ENCODE measurements around the gene HDAC7. TPM values are rescaled to one million over a fixed set of nuclear protein-coding genes. Genes with fewer than 3 reads are reported as not detected.

The HDAC7 gene
- total RNA-seq, 2 donors from 2014 or later, result 146 to 154 TPM

- peaks cover 7% of the 10 kb centered on the region for H3K4me1 Mint-ChIP-seq
- no peaks in the 10 kb centered on the region for H3K36me3 ChIP-seq (ENCODE audit: control insufficient read depth, insufficient read depth, low read length)
- H3K4me3 Mint-ChIP-seq, result no peak overlapping the region
- H3K27me3 ChIP-seq (ENCODE audit: control insufficient read depth, insufficient read depth, low read length, poor library complexity, severe bottlenecking), result peaks cover 7% of the 10 kb centered on the region
- TF ChIP-seq, protein P1, sequence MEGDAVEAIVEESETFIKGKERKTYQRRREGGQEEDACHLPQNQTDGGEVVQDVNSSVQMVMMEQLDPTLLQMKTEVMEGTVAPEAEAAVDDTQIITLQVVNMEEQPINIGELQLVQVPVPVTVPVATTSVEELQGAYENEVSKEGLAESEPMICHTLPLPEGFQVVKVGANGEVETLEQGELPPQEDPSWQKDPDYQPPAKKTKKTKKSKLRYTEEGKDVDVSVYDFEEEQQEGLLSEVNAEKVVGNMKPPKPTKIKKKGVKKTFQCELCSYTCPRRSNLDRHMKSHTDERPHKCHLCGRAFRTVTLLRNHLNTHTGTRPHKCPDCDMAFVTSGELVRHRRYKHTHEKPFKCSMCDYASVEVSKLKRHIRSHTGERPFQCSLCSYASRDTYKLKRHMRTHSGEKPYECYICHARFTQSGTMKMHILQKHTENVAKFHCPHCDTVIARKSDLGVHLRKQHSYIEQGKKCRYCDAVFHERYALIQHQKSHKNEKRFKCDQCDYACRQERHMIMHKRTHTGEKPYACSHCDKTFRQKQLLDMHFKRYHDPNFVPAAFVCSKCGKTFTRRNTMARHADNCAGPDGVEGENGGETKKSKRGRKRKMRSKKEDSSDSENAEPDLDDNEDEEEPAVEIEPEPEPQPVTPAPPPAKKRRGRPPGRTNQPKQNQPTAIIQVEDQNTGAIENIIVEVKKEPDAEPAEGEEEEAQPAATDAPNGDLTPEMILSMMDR (conservative IDR thresholded peaks at IDR 0.05), result no peak
- H3K36me3 Mint-ChIP-seq (ENCODE audit: low read depth), result no peaks in the 10 kb centered on the region
- no peak for DNase-seq
- H3K9me3 Mint-ChIP-seq, result no peaks in the 10 kb centered on the region
- WGBS, 2 experiments (ENCODE audit: insufficient coverage in 1 of 2, insufficient read length in 1 of 2), result 93% methylated on average over 6 of the region's 6 CpGs; no CpG with 5 or more reads in 1 of the 2 experiments
- no peak overlapping the region for H3K4me3 ChIP-seq (ENCODE audit: low read length)
- H3K27ac ChIP-seq (ENCODE audit: low read depth, low read length), result no peak overlapping the region
- peaks cover 5% of the 10 kb centered on the region for H3K4me1 ChIP-seq (ENCODE audit: control insufficient read depth, insufficient read depth, low read length)
- no peak overlapping the region for H3K27ac Mint-ChIP-seq
- H3K9me3 ChIP-seq (ENCODE audit: control insufficient read depth, low read length), result no peaks in the 10 kb centered on the region
- no peak overlapping the region for H3K9ac ChIP-seq (ENCODE audit: extremely low read depth, low read length, poor library complexity, severe bottlenecking)
- peaks cover 15% of the 10 kb centered on the region for H3K27me3 Mint-ChIP-seq (ENCODE audit: insufficient read depth)
Observed at GRCh38 chr12:47771304-47771703, 48.4 kb downstream of the HDAC7 start.

GRCh38 chr12:47770086-47770726 is 49.5 kb downstream of the HDAC7 start:
- H3K27me3 Mint-ChIP-seq (ENCODE audit: insufficient read depth), result peaks cover 11% of the 10 kb centered on the region
- H3K9me3 Mint-ChIP-seq, result no peaks in the 10 kb centered on the region
- no peak for DNase-seq
- Histone ChIP-seq H3K9ac (ENCODE audit: extremely low read depth, low read length, poor library complexity, severe bottlenecking) (no peak overlapping the region), H3K27me3 (ENCODE audit: control insufficient read depth, insufficient read depth, low read length, poor library complexity, severe bottlenecking) (peaks cover 7% of the 10 kb centered on the region), H3K27ac (ENCODE audit: low read depth, low read length) (no peak overlapping the region), H3K9me3 (ENCODE audit: control insufficient read depth, low read length) (no peaks in the 10 kb centered on the region), H3K4me3 (ENCODE audit: low read length) (no peak overlapping the region), H3K4me1 (ENCODE audit: control insufficient read depth, insufficient read depth, low read length) (peaks cover 5% of the 10 kb centered on the region), H3K36me3 (ENCODE audit: control insufficient read depth, insufficient read depth, low read length) (no peaks in the 10 kb centered on the region)
- H3K4me3 Mint-ChIP-seq, result no peak overlapping the region
- TF ChIP-seq, protein P1 (conservative IDR thresholded peaks at IDR 0.05), result no peak
- WGBS, 2 experiments (ENCODE audit: insufficient coverage in 1 of 2, insufficient read length in 1 of 2), result 90 to 96% methylated on average over 3 of the region's 3 CpGs
- H3K36me3 Mint-ChIP-seq (ENCODE audit: low read depth), result no peaks in the 10 kb centered on the region
- no peak overlapping the region for H3K27ac Mint-ChIP-seq
- peaks cover 7% of the 10 kb centered on the region for H3K4me1 Mint-ChIP-seq

DNA sequence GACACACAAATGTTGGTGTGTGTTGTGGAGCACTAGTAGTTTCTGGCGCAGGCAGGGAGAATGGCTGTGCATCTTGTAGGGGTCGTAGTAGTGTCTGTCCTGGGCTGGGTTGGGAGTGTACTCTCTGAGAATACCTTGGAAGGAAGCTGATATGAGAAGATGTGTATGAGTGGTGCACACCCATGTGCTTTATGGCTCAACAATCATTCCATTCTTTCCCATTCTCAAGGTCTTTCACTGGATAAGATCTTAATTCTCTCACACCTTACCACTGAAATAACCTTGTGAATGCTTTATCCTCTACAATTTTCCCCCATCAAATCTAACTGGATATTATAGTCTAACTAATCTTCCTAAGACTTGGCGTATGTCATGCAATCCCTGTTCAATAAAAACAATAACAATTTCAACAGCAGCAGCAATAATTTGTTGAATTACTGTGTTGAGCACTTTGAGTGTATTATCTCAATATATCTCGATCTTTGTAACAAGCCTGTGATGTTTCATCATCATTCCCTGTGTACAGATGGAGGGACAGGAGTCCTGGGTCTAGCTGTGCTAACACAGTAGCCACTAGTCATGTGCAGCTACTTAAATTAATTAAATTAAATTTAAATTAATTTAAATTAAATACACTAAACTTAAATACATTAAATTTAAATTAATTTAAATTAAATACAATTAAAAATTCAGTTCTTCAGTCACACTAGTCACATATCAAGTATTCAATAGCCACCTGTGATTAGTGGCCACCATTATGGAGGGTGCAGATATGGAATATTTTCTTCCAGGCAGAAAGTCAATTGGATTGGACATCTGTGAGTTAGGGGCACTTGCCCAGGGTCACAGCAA is 50.2 kb downstream of the HDAC7 start:
- H3K4me3 ChIP-seq (ENCODE audit: low read length), result no peak overlapping the region
- peaks cover 7% of the 10 kb centered on the region for H3K4me1 Mint-ChIP-seq
- H3K36me3 ChIP-seq (ENCODE audit: control insufficient read depth, insufficient read depth, low read length), result no peaks in the 10 kb centered on the region
- H3K9me3 ChIP-seq (ENCODE audit: control insufficient read depth, low read length), result no peaks in the 10 kb centered on the region
- no peaks in the 10 kb centered on the region for H3K9me3 Mint-ChIP-seq
- TF ChIP-seq, protein P1 (conservative IDR thresholded peaks at IDR 0.05), result no peak
- no peak overlapping the region for H3K27ac Mint-ChIP-seq
- H3K9ac ChIP-seq (ENCODE audit: extremely low read depth, low read length, poor library complexity, severe bottlenecking), result no peak overlapping the region
- peaks cover 8% of the 10 kb centered on the region for H3K27me3 Mint-ChIP-seq (ENCODE audit: insufficient read depth)
- no peak for DNase-seq
- WGBS, 2 experiments (ENCODE audit: insufficient coverage in 1 of 2, insufficient read length in 1 of 2), result 93 to 100% methylated on average over 1 to 4 of the region's 4 CpGs
- peaks cover 5% of the 10 kb centered on the region for H3K4me1 ChIP-seq (ENCODE audit: control insufficient read depth, insufficient read depth, low read length)
- no peak overlapping the region for H3K4me3 Mint-ChIP-seq
- H3K36me3 Mint-ChIP-seq (ENCODE audit: low read depth), result no peaks in the 10 kb centered on the region
- H3K27ac ChIP-seq (ENCODE audit: low read depth, low read length), result no peak overlapping the region
- H3K27me3 ChIP-seq (ENCODE audit: control insufficient read depth, insufficient read depth, low read length, poor library complexity, severe bottlenecking), result peaks cover 7% of the 10 kb centered on the region

All from endodermal cell (in vitro differentiated cells).